ENCODE data around the gene ARPP19.
"Not testable (repeated sequence)": the region's sequence is repeated elsewhere in the genome, so short reads cannot be mapped to it uniquely, and the experiment has no call there.

Gene ARPP19, protein sequence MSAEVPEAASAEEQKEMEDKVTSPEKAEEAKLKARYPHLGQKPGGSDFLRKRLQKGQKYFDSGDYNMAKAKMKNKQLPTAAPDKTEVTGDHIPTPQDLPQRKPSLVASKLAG

DNA sequence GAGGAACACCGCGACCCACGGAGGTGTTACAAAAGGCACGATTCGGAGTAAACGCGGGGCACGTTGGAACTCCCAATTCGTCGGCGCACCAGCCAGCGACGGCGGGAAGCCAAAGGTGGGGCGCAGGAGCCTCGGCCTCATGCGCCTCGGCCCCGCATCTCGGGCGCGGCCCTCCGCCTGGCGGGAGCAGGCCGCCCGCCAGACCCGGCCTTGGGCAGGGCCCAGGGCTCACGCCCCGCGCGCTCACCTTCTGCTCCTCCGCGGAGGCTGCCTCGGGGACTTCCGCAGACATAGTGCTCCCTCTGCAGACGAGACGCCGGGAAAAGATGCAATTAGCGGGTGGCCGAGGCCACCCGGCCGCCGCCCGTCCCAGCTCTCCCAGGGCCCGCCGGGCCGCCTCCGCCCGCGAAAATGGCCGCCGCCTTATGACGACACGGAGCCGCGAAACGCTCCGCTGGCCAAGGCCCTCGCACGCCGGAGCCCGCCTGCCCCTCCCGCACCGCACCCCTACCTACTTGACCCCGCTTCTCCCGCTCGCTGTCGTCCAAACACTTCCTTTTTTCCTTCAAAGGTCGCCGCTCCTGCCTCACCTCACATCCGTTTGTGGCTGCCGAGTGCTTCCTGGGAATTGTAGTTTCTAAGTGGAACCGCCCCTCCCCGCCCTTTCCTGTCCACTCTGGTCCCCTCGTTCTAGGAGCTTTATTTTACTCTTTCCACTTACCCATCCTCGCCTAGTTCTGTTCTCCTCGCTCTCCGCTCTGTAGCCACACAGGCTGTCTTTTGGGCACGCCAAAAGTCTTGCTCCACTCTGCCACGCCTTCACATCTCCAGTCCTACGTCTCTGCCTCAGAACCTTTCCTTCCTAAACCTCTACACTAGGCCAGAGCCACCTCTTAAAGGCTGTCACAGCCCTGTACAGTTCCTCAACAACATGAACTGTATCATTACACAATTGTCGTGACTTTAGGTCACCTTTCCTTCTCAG, at the start of gene ARPP19:
ARPP19 (minus strand) TSS at position 430 of the 985 bp plus-strand sequence; CDS start at position 292, 138 bp downstream.
- peaks cover 0 to 27% (median 25%) of the 10 kb centered on the region in 5 donors for H3K4me1 ChIP-seq (ENCODE audit: control insufficient read depth in 5 of 5, insufficient read depth in 5 of 5, low read length in 5 of 5)
- no peaks in the 10 kb centered on the region for H3K36me3 ChIP-seq (ENCODE audit: control insufficient read depth in 5 of 5, insufficient read depth in 5 of 5, low read length in 5 of 5)
- H3K27me3 ChIP-seq (ENCODE audit: control insufficient read depth in 5 of 5, insufficient read depth in 4 of 5, low read length in 5 of 5): no peaks in the 10 kb centered on the region
- H3K4me3 ChIP-seq (ENCODE audit: low read depth in 1 of 5, low read length in 5 of 5): peak within 1 kb of the TSS; percentile 72 to 91 (median 86)
- H3K9me3 ChIP-seq (ENCODE audit: control insufficient read depth in 5 of 5, low read length in 5 of 5): peaks cover 0 to under 1% (median 0%) of the 10 kb centered on the region in 5 donors
- peak within 1 kb of the TSS; percentile 88 for H3K27ac ChIP-seq (ENCODE audit: low read depth, low read length)
- peak within 1 kb of the TSS; percentile 90 to 99 (median 95) for H3K9ac ChIP-seq (ENCODE audit: low read length in 5 of 5)

GRCh38 chr15:52617026-52617425, 48.2 kb upstream of the ARPP19 start:
- Histone ChIP-seq H3K4me1 (ENCODE audit: control insufficient read depth in 5 of 5, insufficient read depth in 5 of 5, low read length in 5 of 5) (no peaks in the 10 kb centered on the region), H3K9me3 (ENCODE audit: control insufficient read depth in 5 of 5, low read length in 5 of 5) (no peaks in the 10 kb centered on the region), H3K4me3 (ENCODE audit: low read depth in 1 of 5, low read length in 5 of 5) (no peak overlapping the region), H3K27ac (ENCODE audit: low read depth, low read length) (peak overlapping the region; percentile 10), H3K27me3 (ENCODE audit: control insufficient read depth in 5 of 5, insufficient read depth in 4 of 5, low read length in 5 of 5) (no peaks in the 10 kb centered on the region), H3K9ac (ENCODE audit: low read length in 5 of 5) (no peak overlapping the region), H3K36me3 (ENCODE audit: control insufficient read depth in 5 of 5, insufficient read depth in 5 of 5, low read length in 5 of 5) (peaks cover 29 to 67% (median 40%) of the 10 kb centered on the region in 5 donors)

- no peaks in the 10 kb centered on the region for H3K9me3 ChIP-seq (ENCODE audit: control insufficient read depth in 5 of 5, low read length in 5 of 5)
- H3K9ac ChIP-seq (ENCODE audit: low read length in 5 of 5): no peak overlapping the region
- no peaks in the 10 kb centered on the region for H3K27me3 ChIP-seq (ENCODE audit: control insufficient read depth in 5 of 5, insufficient read depth in 4 of 5, low read length in 5 of 5)
- no peaks in the 10 kb centered on the region for H3K4me1 ChIP-seq (ENCODE audit: control insufficient read depth in 5 of 5, insufficient read depth in 5 of 5, low read length in 5 of 5)
- peaks cover 39 to 68% (median 46%) of the 10 kb centered on the region in 5 donors for H3K36me3 ChIP-seq (ENCODE audit: control insufficient read depth in 5 of 5, insufficient read depth in 5 of 5, low read length in 5 of 5)
- H3K27ac ChIP-seq (ENCODE audit: low read depth, low read length): no peak overlapping the region
- no peak overlapping the region for H3K4me3 ChIP-seq (ENCODE audit: low read depth in 1 of 5, low read length in 5 of 5)
Measured at GRCh38 chr15:52615302-52615701, 46.5 kb upstream of the ARPP19 start.

DNA sequence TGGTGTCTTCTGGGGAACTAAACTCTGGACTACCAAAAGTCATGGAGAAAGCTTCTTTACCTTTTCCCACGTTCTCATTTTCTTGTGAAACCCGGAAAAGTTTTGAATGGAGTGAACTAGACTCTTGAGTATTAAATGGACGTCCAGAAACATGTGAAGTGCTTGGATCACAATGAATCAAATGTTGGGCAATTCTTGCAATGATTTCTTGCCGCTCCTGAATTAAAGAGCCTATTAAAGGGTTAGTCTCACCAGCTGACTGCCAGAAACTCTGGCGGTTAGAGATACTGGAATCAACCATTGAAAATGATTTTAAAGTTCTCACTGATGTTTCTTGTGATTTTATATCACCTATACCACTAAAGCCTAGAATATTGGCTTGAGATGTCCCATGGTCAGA, 40.8 kb upstream of the ARPP19 start:
- Histone ChIP-seq H3K9me3 (ENCODE audit: control insufficient read depth in 5 of 5, low read length in 5 of 5) (no peaks in the 10 kb centered on the region), H3K36me3 (ENCODE audit: control insufficient read depth in 5 of 5, insufficient read depth in 5 of 5, low read length in 5 of 5) (peaks cover 37 to 63% (median 57%) of the 10 kb centered on the region in 5 donors), H3K4me1 (ENCODE audit: control insufficient read depth in 5 of 5, insufficient read depth in 5 of 5, low read length in 5 of 5) (peaks cover 0 to 6% (median 0%) of the 10 kb centered on the region in 5 donors), H3K9ac (ENCODE audit: low read length in 5 of 5) (no peak overlapping the region), H3K27ac (ENCODE audit: low read depth, low read length) (no peak overlapping the region), H3K27me3 (ENCODE audit: control insufficient read depth in 5 of 5, insufficient read depth in 4 of 5, low read length in 5 of 5) (no peaks in the 10 kb centered on the region), H3K4me3 (ENCODE audit: low read depth in 1 of 5, low read length in 5 of 5) (no peak overlapping the region)

GRCh38 chr15:52584414-52584813, 15.6 kb upstream of the ARPP19 start:
- Histone ChIP-seq H3K36me3 (ENCODE audit: control insufficient read depth in 5 of 5, insufficient read depth in 5 of 5, low read length in 5 of 5) (peaks cover 32 to 71% (median 52%) of the 10 kb centered on the region in 5 donors), H3K27ac (ENCODE audit: low read depth, low read length) (no peak overlapping the region)

DNA sequence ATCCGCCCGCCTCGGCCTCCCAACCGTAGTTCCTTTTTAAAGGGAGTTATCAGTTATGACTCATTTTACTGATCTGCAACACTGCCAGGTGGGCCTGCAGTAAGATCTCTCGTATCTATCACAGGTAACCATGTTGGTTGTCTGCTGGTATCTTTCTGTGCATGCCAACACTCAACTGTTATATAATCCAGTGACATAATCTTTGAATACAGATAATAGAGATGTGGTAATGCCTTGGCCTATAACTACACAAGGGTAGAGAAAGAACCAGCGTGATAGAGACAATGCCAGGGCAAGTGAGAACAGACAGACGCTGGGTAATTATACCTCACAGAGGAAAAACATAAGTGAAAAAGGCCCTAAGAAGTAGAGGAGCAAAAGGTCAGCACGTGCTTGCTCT, 11.0 kb upstream of the ARPP19 start:
- Histone ChIP-seq H3K27ac (ENCODE audit: low read depth, low read length) (no peak overlapping the region), H3K36me3 (ENCODE audit: control insufficient read depth in 5 of 5, insufficient read depth in 5 of 5, low read length in 5 of 5) (peaks cover 20 to 40% (median 31%) of the 10 kb centered on the region in 5 donors), H3K4me1 (ENCODE audit: control insufficient read depth in 5 of 5, insufficient read depth in 5 of 5, low read length in 5 of 5) (no peaks in the 10 kb centered on the region), H3K4me3 (ENCODE audit: low read depth in 1 of 5, low read length in 5 of 5) (no peak overlapping the region), H3K9ac (ENCODE audit: low read length in 5 of 5) (no peak overlapping the region), H3K9me3 (ENCODE audit: control insufficient read depth in 5 of 5, low read length in 5 of 5) (no peaks in the 10 kb centered on the region), H3K27me3 (ENCODE audit: control insufficient read depth in 5 of 5, insufficient read depth in 4 of 5, low read length in 5 of 5) (no peaks in the 10 kb centered on the region)

More at GRCh38 chr15:52584414-52584813, 15.6 kb upstream of the ARPP19 start:
- H3K9ac ChIP-seq (ENCODE audit: low read length in 5 of 5): no peak overlapping the region
- H3K9me3 ChIP-seq (ENCODE audit: control insufficient read depth in 5 of 5, low read length in 5 of 5): no peaks in the 10 kb centered on the region
- no peaks in the 10 kb centered on the region for H3K27me3 ChIP-seq (ENCODE audit: control insufficient read depth in 5 of 5, insufficient read depth in 4 of 5, low read length in 5 of 5)
- H3K4me3 ChIP-seq (ENCODE audit: low read depth in 1 of 5, low read length in 5 of 5): no peak overlapping the region
- H3K4me1 ChIP-seq (ENCODE audit: control insufficient read depth in 5 of 5, insufficient read depth in 5 of 5, low read length in 5 of 5): no peaks in the 10 kb centered on the region

DNA sequence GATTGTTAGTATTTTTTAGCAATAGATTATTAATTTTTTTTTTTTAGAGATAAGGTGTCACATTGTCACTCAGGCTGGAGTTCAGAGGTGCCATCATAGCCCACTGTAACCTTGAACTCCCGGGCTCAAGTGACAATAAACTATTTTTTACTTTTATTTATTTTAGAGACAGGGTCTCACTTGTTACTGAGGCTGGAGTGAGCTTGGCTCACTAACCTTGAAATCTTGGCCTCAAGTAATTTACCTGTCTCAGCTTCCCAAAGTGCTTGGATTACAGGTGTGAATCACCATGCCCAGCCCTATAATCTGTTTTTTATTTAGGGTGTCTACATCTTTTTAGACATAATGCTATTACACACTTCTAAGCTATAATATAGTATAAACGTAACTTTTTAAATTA, 7.9 kb upstream of the ARPP19 start:
- Histone ChIP-seq H3K27me3 (ENCODE audit: control insufficient read depth in 5 of 5, insufficient read depth in 4 of 5, low read length in 5 of 5) (no peaks in the 10 kb centered on the region), H3K36me3 (ENCODE audit: control insufficient read depth in 5 of 5, insufficient read depth in 5 of 5, low read length in 5 of 5) (peaks cover 0 to 18% (median 4%) of the 10 kb centered on the region in 5 donors), H3K4me1 (ENCODE audit: control insufficient read depth in 5 of 5, insufficient read depth in 5 of 5, low read length in 5 of 5) (no peaks in the 10 kb centered on the region), H3K9me3 (ENCODE audit: control insufficient read depth in 5 of 5, low read length in 5 of 5) (peaks cover 0 to 2% (median 0%) of the 10 kb centered on the region in 5 donors), H3K27ac (ENCODE audit: low read depth, low read length) (no peak overlapping the region), H3K9ac (ENCODE audit: low read length in 5 of 5) (no peak overlapping the region), H3K4me3 (ENCODE audit: low read depth in 1 of 5, low read length in 5 of 5) (no peak overlapping the region)

GRCh38 chr15:52575573-52575972, 6.7 kb upstream of the ARPP19 start:
- H3K4me3 ChIP-seq (ENCODE audit: low read depth in 1 of 5, low read length in 5 of 5); H3K27ac ChIP-seq (ENCODE audit: low read depth, low read length); H3K27me3 ChIP-seq (ENCODE audit: control insufficient read depth in 5 of 5, insufficient read depth in 4 of 5, low read length in 5 of 5); H3K9ac ChIP-seq (ENCODE audit: low read length in 5 of 5); H3K9me3 ChIP-seq (ENCODE audit: control insufficient read depth in 5 of 5, low read length in 5 of 5); H3K4me1 ChIP-seq (ENCODE audit: control insufficient read depth in 5 of 5, insufficient read depth in 5 of 5, low read length in 5 of 5): not testable (repeated sequence)
- H3K36me3 ChIP-seq (ENCODE audit: control insufficient read depth in 5 of 5, insufficient read depth in 5 of 5, low read length in 5 of 5): peaks cover 0 to 10% (median 0%) of the 10 kb centered on the region in 5 donors

DNA sequence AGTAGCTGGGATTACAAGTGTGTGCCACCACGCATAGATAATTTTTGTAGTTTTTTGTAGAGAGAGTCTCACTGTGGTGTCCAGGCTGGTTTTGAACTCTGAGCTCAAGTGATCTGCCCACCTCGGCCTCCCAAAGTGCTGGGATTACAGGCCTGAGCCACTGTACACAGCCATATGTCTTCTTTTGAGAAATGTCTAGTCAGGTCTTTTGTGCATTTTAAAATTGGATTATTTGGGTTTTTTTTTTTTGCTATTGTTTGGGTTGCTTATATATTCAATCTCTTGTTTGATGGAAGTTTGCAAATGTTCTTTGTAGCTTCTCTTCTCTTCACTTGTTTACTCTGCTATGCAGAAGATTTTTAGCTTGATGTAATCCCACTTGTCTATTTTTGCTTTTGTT, 6.2 kb upstream of the ARPP19 start:
- Histone ChIP-seq H3K36me3 (ENCODE audit: control insufficient read depth in 5 of 5, insufficient read depth in 5 of 5, low read length in 5 of 5) (peaks cover 0 to 6% (median 0%) of the 10 kb centered on the region in 5 donors), H3K27me3 (ENCODE audit: control insufficient read depth in 5 of 5, insufficient read depth in 4 of 5, low read length in 5 of 5) (no peaks in the 10 kb centered on the region), H3K4me3 (ENCODE audit: low read depth in 1 of 5, low read length in 5 of 5) (no peak overlapping the region), H3K4me1 (ENCODE audit: control insufficient read depth in 5 of 5, insufficient read depth in 5 of 5, low read length in 5 of 5) (no peaks in the 10 kb centered on the region), H3K9ac (ENCODE audit: low read length in 5 of 5) (no peak overlapping the region), H3K9me3 (ENCODE audit: control insufficient read depth in 5 of 5, low read length in 5 of 5) (peaks cover 0 to 2% (median 0%) of the 10 kb centered on the region in 5 donors), H3K27ac (ENCODE audit: low read depth, low read length) (no peak overlapping the region)

DNA sequence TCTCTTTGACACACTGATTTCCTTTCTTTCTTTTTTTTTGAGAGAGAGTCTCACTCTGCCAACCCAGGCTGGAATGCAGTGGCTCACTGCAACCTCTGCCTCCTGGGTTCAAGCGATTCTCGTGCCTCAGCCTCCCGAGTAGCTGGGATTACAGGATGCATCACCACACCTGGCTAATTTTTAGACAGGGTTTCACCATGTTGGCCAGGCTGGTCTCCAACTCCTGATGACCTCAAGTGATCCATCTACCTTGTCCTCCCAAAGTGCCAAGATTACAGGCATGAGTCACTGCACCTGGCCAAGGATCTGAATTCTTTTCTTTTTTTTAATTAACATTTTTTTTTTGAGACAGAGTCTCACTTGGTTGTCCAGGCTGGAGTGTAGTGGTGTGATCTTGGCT, 5.8 kb upstream of the ARPP19 start:
- not testable (repeated sequence) for H3K9ac ChIP-seq (ENCODE audit: low read length in 5 of 5); H3K27ac ChIP-seq (ENCODE audit: low read depth, low read length); H3K9me3 ChIP-seq (ENCODE audit: control insufficient read depth in 5 of 5, low read length in 5 of 5); H3K4me3 ChIP-seq (ENCODE audit: low read depth in 1 of 5, low read length in 5 of 5); H3K27me3 ChIP-seq (ENCODE audit: control insufficient read depth in 5 of 5, insufficient read depth in 4 of 5, low read length in 5 of 5); H3K4me1 ChIP-seq (ENCODE audit: control insufficient read depth in 5 of 5, insufficient read depth in 5 of 5, low read length in 5 of 5); H3K36me3 ChIP-seq (ENCODE audit: control insufficient read depth in 5 of 5, insufficient read depth in 5 of 5, low read length in 5 of 5)

All from subcutaneous abdominal adipose tissue (tissue), 5 donors.